Left hindlimb (tissue), 1 donor: ENCODE data around the gene DCST1.
A peak's percentile ranks its signal among the peaks of the same experiment; 100 is the strongest.

Source experiments
- DNase-seq: peaks from one replicate; pipeline ENCODE4 v3.0.0-alpha.2; 2018

Gene DCST1

GRCh38 chr1:155057104-155057503, 23.5 kb downstream of the DCST1 start:
- no peak for DNase-seq

- no peak for DNase-seq
These were observed 24.2 kb downstream of the DCST1 start for GRCh38 chr1:155057788-155058211.

GRCh38 chr1:155060736-155061135, 27.1 kb downstream of the DCST1 start:
- DNase-seq, result no peak

GRCh38 chr1:155061381-155062150, 27.9 kb downstream of the DCST1 start:
- DNase-seq, result peak; percentile 86

- DNase-seq, result no peak
These were observed 28.6 kb downstream of the DCST1 start for GRCh38 chr1:155062151-155062686.

- DNase-seq, result peak; percentile 71
These were observed 29.2 kb downstream of the DCST1 start for GRCh38 chr1:155062702-155063411.

GRCh38 chr1:155063550-155064110, 30.0 kb downstream of the DCST1 start, which contains the start of gene EFNA4:
TSS of gene EFNA4 (plus strand) at chr1:155063740. CDS start at chr1:155063824, 84 bp downstream.
- DNase-seq, result peak; percentile 88

GRCh38 chr1:155064111-155064831, 30.6 kb downstream of the DCST1 start:
- no peak for DNase-seq

- DNase-seq, result no peak
These were observed 31.3 kb downstream of the DCST1 start for GRCh38 chr1:155064832-155065429.

- DNase-seq, result no peak
These were observed 33.2 kb downstream of the DCST1 start for GRCh38 chr1:155066777-155067176.

- no peak for DNase-seq
These were observed 35.0 kb downstream of the DCST1 start for GRCh38 chr1:155068599-155068998.

GRCh38 chr1:155069551-155070157, 36.0 kb downstream of the DCST1 start:
- no peak for DNase-seq

- no peak for DNase-seq
These were observed 36.6 kb downstream of the DCST1 start for GRCh38 chr1:155070158-155070621.

GRCh38 chr1:155070721-155071569, 37.3 kb downstream of the DCST1 start:
- DNase-seq, result peak; percentile 80

- DNase-seq, result no peak
These were observed 38.1 kb downstream of the DCST1 start for GRCh38 chr1:155071701-155072100.

GRCh38 chr1:155072531-155073289, 39.1 kb downstream of the DCST1 start:
- peak; percentile 23 for DNase-seq

- DNase-seq, result peak; percentile 18
These were observed 40.0 kb downstream of the DCST1 start for GRCh38 chr1:155073377-155074242.

GRCh38 chr1:155075535-155075934, 41.9 kb downstream of the DCST1 start:
- peak; percentile 15 for DNase-seq

GRCh38 chr1:155076371-155076770, 42.7 kb downstream of the DCST1 start:
- no peak for DNase-seq
